Activated T-cell treated with anti-CD3 and anti-CD28 coated beads for 1 hour (primary cell): ENCODE measurements around the gene LSR.
"Not testable (repeated sequence)": the region's sequence is repeated elsewhere in the genome, so short reads cannot be mapped to it uniquely, and the experiment has no call there.

Experiments used
- DNase-seq: peaks from one replicate; pipeline ENCODE4 v3.0.0-alpha.2; 2020; ENCODE audit warnings: low read depth

The LSR gene

GRCh38 chr19:35217649-35217990 lies 31.2 kb upstream of the LSR start:
- no peak for DNase-seq

- no peak for DNase-seq
Measured at GRCh38 chr19:35219008-35219407, 29.8 kb upstream of the LSR start.

- DNase-seq: no peak
Measured at GRCh38 chr19:35220315-35220921, 28.4 kb upstream of the LSR start.

- DNase-seq: not testable (repeated sequence)
Measured at GRCh38 chr19:35220973-35221590, 27.7 kb upstream of the LSR start.

- DNase-seq: no peak
Measured at GRCh38 chr19:35222373-35223015, 26.3 kb upstream of the LSR start.

GRCh38 chr19:35223084-35223790 lies 25.6 kb upstream of the LSR start:
- DNase-seq: no peak

GRCh38 chr19:35223862-35224505 lies 24.8 kb upstream of the LSR start:
- no peak for DNase-seq

- no peak for DNase-seq
Measured at GRCh38 chr19:35224681-35225571, 23.9 kb upstream of the LSR start.

GRCh38 chr19:35225951-35226350 lies 22.9 kb upstream of the LSR start:
- DNase-seq: no peak

- no peak for DNase-seq
Measured at GRCh38 chr19:35226748-35227147, 22.1 kb upstream of the LSR start.

GRCh38 chr19:35228177-35228930 lies 20.4 kb upstream of the LSR start, which contains the start of gene FAM187B:
Gene FAM187B, minus strand, starts transcription at chr19:35228739. Its CDS starts 59 bp downstream, at chr19:35228680.
- DNase-seq: no peak

GRCh38 chr19:35229601-35230000 lies 19.2 kb upstream of the LSR start:
- no peak for DNase-seq

GRCh38 chr19:35231956-35232645 lies 16.7 kb upstream of the LSR start:
- no peak for DNase-seq

GRCh38 chr19:35232912-35233311 lies 15.9 kb upstream of the LSR start:
- DNase-seq: no peak

- no peak for DNase-seq
Measured at GRCh38 chr19:35236638-35237400, 12.0 kb upstream of the LSR start.

GRCh38 chr19:35239597-35239996 lies 9.2 kb upstream of the LSR start:
- DNase-seq: not testable (repeated sequence)

- no peak for DNase-seq
Measured at GRCh38 chr19:35240327-35240726, 8.5 kb upstream of the LSR start.

- DNase-seq: no peak
Measured at GRCh38 chr19:35241417-35241816, 7.4 kb upstream of the LSR start.

- no peak for DNase-seq
Measured at GRCh38 chr19:35246466-35247092, 2.2 kb upstream of the LSR start.
